ENCODE data around the gene COPB2.
"Not testable (repeated sequence)": the region's sequence is repeated elsewhere in the genome, so short reads cannot be mapped to it uniquely, and the experiment has no call there.

The COPB2 gene

GRCh38 chr3:139421040-139421439, 31.6 kb upstream of the COPB2 start:
- no peak overlapping the region for H3K27ac ChIP-seq (ENCODE audit: low read depth in 2 of 2, low read length in 2 of 2)
- no peaks in the 10 kb centered on the region for H3K9me3 ChIP-seq (ENCODE audit: control insufficient read depth in 2 of 2, low read length in 2 of 2)

GRCh38 chr3:139418144-139418543, 28.7 kb upstream of the COPB2 start:
- Histone ChIP-seq H3K9ac (ENCODE audit: low read depth in 1 of 2, low read length in 2 of 2) (no peak overlapping the region), H3K27ac (ENCODE audit: low read depth in 2 of 2, low read length in 2 of 2) (no peak overlapping the region), H3K27me3 (ENCODE audit: control insufficient read depth in 2 of 2, insufficient read depth in 2 of 2, low read length in 2 of 2) (no peaks in the 10 kb centered on the region), H3K9me3 (ENCODE audit: control insufficient read depth in 2 of 2, low read length in 2 of 2) (peaks cover 0 to 2% of the 10 kb centered on the region in 2 donors), H3K36me3 (ENCODE audit: control insufficient read depth in 2 of 2, insufficient read depth in 2 of 2, low read length in 2 of 2) (no peaks in the 10 kb centered on the region), H3K4me3 (ENCODE audit: low read length in 2 of 2) (no peak overlapping the region), H3K4me1 (ENCODE audit: control insufficient read depth in 2 of 2, insufficient read depth in 2 of 2, low read length in 2 of 2) (peaks cover 0 to 8% of the 10 kb centered on the region in 2 donors)

More at GRCh38 chr3:139421040-139421439, 31.6 kb upstream of the COPB2 start:
- no peaks in the 10 kb centered on the region for H3K27me3 ChIP-seq (ENCODE audit: control insufficient read depth in 2 of 2, insufficient read depth in 2 of 2, low read length in 2 of 2)
- H3K4me1 ChIP-seq (ENCODE audit: control insufficient read depth in 2 of 2, insufficient read depth in 2 of 2, low read length in 2 of 2): peaks cover 0 to 11% of the 10 kb centered on the region in 2 donors
- H3K9ac ChIP-seq (ENCODE audit: low read depth in 1 of 2, low read length in 2 of 2): no peak overlapping the region
- H3K36me3 ChIP-seq (ENCODE audit: control insufficient read depth in 2 of 2, insufficient read depth in 2 of 2, low read length in 2 of 2): peaks cover 0 to 4% of the 10 kb centered on the region in 2 donors
- no peak overlapping the region for H3K4me3 ChIP-seq (ENCODE audit: low read length in 2 of 2)

GRCh38 chr3:139416275-139416674, 26.8 kb upstream of the COPB2 start:
- Histone ChIP-seq H3K4me3 (ENCODE audit: low read length in 2 of 2) (no peak overlapping the region), H3K36me3 (ENCODE audit: control insufficient read depth in 2 of 2, insufficient read depth in 2 of 2, low read length in 2 of 2) (no peaks in the 10 kb centered on the region), H3K4me1 (ENCODE audit: control insufficient read depth in 2 of 2, insufficient read depth in 2 of 2, low read length in 2 of 2) (no peaks in the 10 kb centered on the region), H3K27ac (ENCODE audit: low read depth in 2 of 2, low read length in 2 of 2) (no peak overlapping the region), H3K9me3 (ENCODE audit: control insufficient read depth in 2 of 2, low read length in 2 of 2) (peaks cover 0 to 5% of the 10 kb centered on the region in 2 donors), H3K27me3 (ENCODE audit: control insufficient read depth in 2 of 2, insufficient read depth in 2 of 2, low read length in 2 of 2) (no peaks in the 10 kb centered on the region), H3K9ac (ENCODE audit: low read depth in 1 of 2, low read length in 2 of 2) (no peak overlapping the region)

- Histone ChIP-seq H3K4me1 (ENCODE audit: control insufficient read depth in 2 of 2, insufficient read depth in 2 of 2, low read length in 2 of 2) (no peaks in the 10 kb centered on the region), H3K4me3 (ENCODE audit: low read length in 2 of 2) (no peak overlapping the region), H3K27me3 (ENCODE audit: control insufficient read depth in 2 of 2, insufficient read depth in 2 of 2, low read length in 2 of 2) (no peaks in the 10 kb centered on the region), H3K9me3 (ENCODE audit: control insufficient read depth in 2 of 2, low read length in 2 of 2) (peaks cover 0 to 5% of the 10 kb centered on the region in 2 donors), H3K9ac (ENCODE audit: low read depth in 1 of 2, low read length in 2 of 2) (no peak overlapping the region), H3K27ac (ENCODE audit: low read depth in 2 of 2, low read length in 2 of 2) (no peak overlapping the region), H3K36me3 (ENCODE audit: control insufficient read depth in 2 of 2, insufficient read depth in 2 of 2, low read length in 2 of 2) (no peaks in the 10 kb centered on the region)
These were observed 25.3 kb upstream of the COPB2 start for GRCh38 chr3:139414608-139415224.

GRCh38 chr3:139412891-139413290, 23.4 kb upstream of the COPB2 start:
- not testable (repeated sequence) for H3K27ac ChIP-seq (ENCODE audit: low read depth in 2 of 2, low read length in 2 of 2); H3K9me3 ChIP-seq (ENCODE audit: control insufficient read depth in 2 of 2, low read length in 2 of 2); H3K36me3 ChIP-seq (ENCODE audit: control insufficient read depth in 2 of 2, insufficient read depth in 2 of 2, low read length in 2 of 2); H3K27me3 ChIP-seq (ENCODE audit: control insufficient read depth in 2 of 2, insufficient read depth in 2 of 2, low read length in 2 of 2); H3K9ac ChIP-seq (ENCODE audit: low read depth in 1 of 2, low read length in 2 of 2); H3K4me1 ChIP-seq (ENCODE audit: control insufficient read depth in 2 of 2, insufficient read depth in 2 of 2, low read length in 2 of 2); H3K4me3 ChIP-seq (ENCODE audit: low read length in 2 of 2)

GRCh38 chr3:139401155-139401554, 11.7 kb upstream of the COPB2 start:
- H3K9me3 ChIP-seq (ENCODE audit: control insufficient read depth in 2 of 2, low read length in 2 of 2); H3K4me3 ChIP-seq (ENCODE audit: low read length in 2 of 2); H3K9ac ChIP-seq (ENCODE audit: low read depth in 1 of 2, low read length in 2 of 2); H3K4me1 ChIP-seq (ENCODE audit: control insufficient read depth in 2 of 2, insufficient read depth in 2 of 2, low read length in 2 of 2); H3K27me3 ChIP-seq (ENCODE audit: control insufficient read depth in 2 of 2, insufficient read depth in 2 of 2, low read length in 2 of 2); H3K36me3 ChIP-seq (ENCODE audit: control insufficient read depth in 2 of 2, insufficient read depth in 2 of 2, low read length in 2 of 2); H3K27ac ChIP-seq (ENCODE audit: low read depth in 2 of 2, low read length in 2 of 2): not testable (repeated sequence)

GRCh38 chr3:139396707-139397106, 7.3 kb upstream of the COPB2 start:
- H3K36me3 ChIP-seq (ENCODE audit: control insufficient read depth in 2 of 2, insufficient read depth in 2 of 2, low read length in 2 of 2): no peaks in the 10 kb centered on the region
- no peak overlapping the region for H3K27ac ChIP-seq (ENCODE audit: low read depth in 2 of 2, low read length in 2 of 2)
- peaks cover 0 to 3% of the 10 kb centered on the region in 2 donors for H3K9me3 ChIP-seq (ENCODE audit: control insufficient read depth in 2 of 2, low read length in 2 of 2)
- H3K27me3 ChIP-seq (ENCODE audit: control insufficient read depth in 2 of 2, insufficient read depth in 2 of 2, low read length in 2 of 2): no peaks in the 10 kb centered on the region
- H3K9ac ChIP-seq (ENCODE audit: low read depth in 1 of 2, low read length in 2 of 2): no peak overlapping the region
- H3K4me3 ChIP-seq (ENCODE audit: low read length in 2 of 2): no peak overlapping the region
- no peaks in the 10 kb centered on the region for H3K4me1 ChIP-seq (ENCODE audit: control insufficient read depth in 2 of 2, insufficient read depth in 2 of 2, low read length in 2 of 2)

- H3K4me3 ChIP-seq (ENCODE audit: low read length in 2 of 2): no peak overlapping the region
- peaks cover 4 to 6% of the 10 kb centered on the region in 2 donors for H3K4me1 ChIP-seq (ENCODE audit: control insufficient read depth in 2 of 2, insufficient read depth in 2 of 2, low read length in 2 of 2)
- no peaks in the 10 kb centered on the region for H3K27me3 ChIP-seq (ENCODE audit: control insufficient read depth in 2 of 2, insufficient read depth in 2 of 2, low read length in 2 of 2)
- no peaks in the 10 kb centered on the region for H3K9me3 ChIP-seq (ENCODE audit: control insufficient read depth in 2 of 2, low read length in 2 of 2)
- no peaks in the 10 kb centered on the region for H3K36me3 ChIP-seq (ENCODE audit: control insufficient read depth in 2 of 2, insufficient read depth in 2 of 2, low read length in 2 of 2)
- H3K9ac ChIP-seq (ENCODE audit: low read depth in 1 of 2, low read length in 2 of 2): no peak overlapping the region
- H3K27ac ChIP-seq (ENCODE audit: low read depth in 2 of 2, low read length in 2 of 2): no peak overlapping the region
These were observed 4.7 kb upstream of the COPB2 start for GRCh38 chr3:139394116-139394515.

- Histone ChIP-seq H3K4me3 (ENCODE audit: low read length in 2 of 2) (peak overlapping the region; percentile 88 to 94), H3K36me3 (ENCODE audit: control insufficient read depth in 2 of 2, insufficient read depth in 2 of 2, low read length in 2 of 2) (peaks cover 0 to 2% of the 10 kb centered on the region in 2 donors), H3K9me3 (ENCODE audit: control insufficient read depth in 2 of 2, low read length in 2 of 2) (no peaks in the 10 kb centered on the region), H3K27me3 (ENCODE audit: control insufficient read depth in 2 of 2, insufficient read depth in 2 of 2, low read length in 2 of 2) (no peaks in the 10 kb centered on the region), H3K27ac (ENCODE audit: low read depth in 2 of 2, low read length in 2 of 2) (peak overlapping the region; percentile 97), H3K9ac (ENCODE audit: low read depth in 1 of 2, low read length in 2 of 2) (peak overlapping the region; percentile 94 to 98), H3K4me1 (ENCODE audit: control insufficient read depth in 2 of 2, insufficient read depth in 2 of 2, low read length in 2 of 2) (peaks cover 6 to 11% of the 10 kb centered on the region in 2 donors)
These were observed 461 bp downstream of the COPB2 start for GRCh38 chr3:139388821-139389551.

GRCh38 chr3:139388077-139388476, 1.4 kb downstream of the COPB2 start:
- Histone ChIP-seq H3K36me3 (ENCODE audit: control insufficient read depth in 2 of 2, insufficient read depth in 2 of 2, low read length in 2 of 2) (peaks cover 2 to 3% of the 10 kb centered on the region in 2 donors), H3K9ac (ENCODE audit: low read depth in 1 of 2, low read length in 2 of 2) (peak overlapping the region in 1 of 2 donors; percentile 94), H3K4me1 (ENCODE audit: control insufficient read depth in 2 of 2, insufficient read depth in 2 of 2, low read length in 2 of 2) (peaks cover 6 to 11% of the 10 kb centered on the region in 2 donors), H3K9me3 (ENCODE audit: control insufficient read depth in 2 of 2, low read length in 2 of 2) (no peaks in the 10 kb centered on the region), H3K27me3 (ENCODE audit: control insufficient read depth in 2 of 2, insufficient read depth in 2 of 2, low read length in 2 of 2) (no peaks in the 10 kb centered on the region), H3K27ac (ENCODE audit: low read depth in 2 of 2, low read length in 2 of 2) (no peak overlapping the region), H3K4me3 (ENCODE audit: low read length in 2 of 2) (peak overlapping the region in 1 of 2 donors; percentile 94)
